Kidney (tissue), 14 donors: ENCODE results near the gene WDR91. TPM values are rescaled to one million over a fixed set of nuclear protein-coding genes. Genes with fewer than 3 reads are reported as not detected.
A peak's percentile ranks its signal among the peaks of the same experiment; 100 is the strongest.

Experiments used
- DNase-seq, 5 donors: peaks; one replicate each; pipeline ENCODE4 v3.0.0-alpha.2; 2013 to 2020
- FAIRE-seq: peaks from 2 replicates; lab custom pipeline; 2012; peaks lifted over from hg19 to GRCh38; lab: Jason Lieb, UNC
- H3K27ac ChIP-seq, 2 donors: one replicate each; pipeline ENCODE4 v1.7.0; 2013; ENCODE audit warnings: low read depth in 2 of 2, low read length in 2 of 2, inconsistent platforms in 1 of 2
- H3K27me3 ChIP-seq: one replicate; pipeline ENCODE4 v1.7.1; 2013; ENCODE audit warnings: low read length, inconsistent platforms; ENCODE audit not compliant: control insufficient read depth, insufficient read depth
- H3K36me3 ChIP-seq, 3 donors: one replicate each; pipeline versions ENCODE4 v1.7.0 to v1.7.1; 2013; ENCODE audit warnings: low read length in 3 of 3, control low read depth in 1 of 3, inconsistent platforms in 1 of 3; ENCODE audit not compliant: insufficient read depth in 3 of 3, control insufficient read depth in 2 of 3
- H3K4me1 ChIP-seq, 3 donors: one replicate each; pipeline versions ENCODE4 v1.7.0 to v1.7.1; 2013; ENCODE audit warnings: low read length in 3 of 3, inconsistent platforms in 1 of 3, low read depth in 1 of 3; ENCODE audit not compliant: control insufficient read depth in 2 of 3, insufficient read depth in 2 of 3
- H3K4me3 ChIP-seq, 3 donors: one replicate each; pipeline versions ENCODE4 v1.7.0 to v1.8.1; 2013; ENCODE audit warnings: low read length in 3 of 3, control low read depth in 1 of 3, inconsistent platforms in 1 of 3
- H3K9ac ChIP-seq, 3 donors: one replicate each; pipeline versions ENCODE4 v1.7.0 to v1.7.1; 2013; ENCODE audit warnings: low read length in 3 of 3, control low read depth in 1 of 3, inconsistent platforms in 1 of 3
- H3K9me3 ChIP-seq, 3 donors: one replicate each; pipeline versions ENCODE4 v1.7.0 to v1.7.1; 2013; ENCODE audit warnings: low read length in 3 of 3, control low read depth in 1 of 3, inconsistent platforms in 1 of 3; ENCODE audit not compliant: control insufficient read depth in 2 of 3, insufficient read depth in 1 of 3
- intact Hi-C: fragments of 100-400 bp; cut with DNase I; formaldehyde crosslinking; loops from one replicate; pipeline ENCODE4 v1.11.1; 2022
- polyA plus RNA-seq: library from polyadenylated mRNA; stranded (reverse); fragments of 350-450 nt; fragmentation: Illumina TruSeq; extraction: RNeasy Lipid Tissue Mini Kit (QIAGEN cat#74804); gene quantifications from one replicate; pipeline ENCODE4 v1.2.3, GENCODE V29; 2014; ENCODE audit warnings: low read depth, low replicate concordance; ENCODE audit not compliant: insufficient read depth
- total RNA-seq: library from RNA; stranded (reverse); fragmentation: NEBNext Ultra II Directional; extraction: Animal tissue kit (Norgen Biotek cat#: 25700); gene quantifications from one replicate; pipeline ENCODE4 v1.2.1, GENCODE V29; 2021
- TF ChIP-seq, protein P1 (sequence below): IDR thresholded peaks from 3 replicates; pipeline ENCODE4 v1.5.1; 2012; ENCODE audit warnings: mild to moderate bottlenecking, moderate library complexity, borderline replicate concordance; ENCODE audit not compliant: insufficient read depth; ENCODE audit errors: extremely low read depth
- donor health status: control.
- donor health status: control.
- donor health status: control.
- donor health status: control.
- donor health status: control.
- donor health status: DM: yes; HTN: yes; CAD: no.
- donor health status: Normal renal cell carcinoma (clear cell type).

Gene WDR91
- total and polyA plus RNA-seq, 2 donors from 2014 or later: 27.8 to 73.9 TPM

DNA sequence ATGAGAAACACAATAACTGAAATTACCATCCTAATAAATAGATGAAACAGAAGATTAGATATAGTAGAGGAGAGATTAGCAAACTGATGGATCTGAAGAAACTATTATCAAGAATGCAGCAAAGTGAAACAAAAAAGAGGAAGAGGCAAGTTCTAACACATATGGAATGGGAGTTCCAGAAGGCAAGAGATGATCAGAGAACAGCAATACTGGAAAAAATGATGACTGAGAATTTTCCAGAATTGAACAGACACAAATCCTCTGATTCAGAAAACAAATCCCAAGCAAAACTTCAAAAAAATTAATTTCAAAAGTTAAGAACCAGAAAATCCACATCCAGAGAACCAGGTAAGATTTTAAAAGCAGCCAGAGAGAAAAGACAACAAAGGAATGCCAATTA is 20.6 kb downstream of the WDR91 start:
- no peak for FAIRE-seq
- intact Hi-C loops: no loop called here
- no peak for DNase-seq
- Histone ChIP-seq H3K36me3 (peaks cover 8 to 85% (median 51%) of the 10 kb centered on the region in 3 donors), H3K27ac (no peak overlapping the region), H3K4me1 (no peaks in the 10 kb centered on the region), H3K27me3 (no peaks in the 10 kb centered on the region), H3K9ac (no peak overlapping the region), H3K9me3 (no peaks in the 10 kb centered on the region), H3K4me3 (no peak overlapping the region)
- TF ChIP-seq, protein P1, sequence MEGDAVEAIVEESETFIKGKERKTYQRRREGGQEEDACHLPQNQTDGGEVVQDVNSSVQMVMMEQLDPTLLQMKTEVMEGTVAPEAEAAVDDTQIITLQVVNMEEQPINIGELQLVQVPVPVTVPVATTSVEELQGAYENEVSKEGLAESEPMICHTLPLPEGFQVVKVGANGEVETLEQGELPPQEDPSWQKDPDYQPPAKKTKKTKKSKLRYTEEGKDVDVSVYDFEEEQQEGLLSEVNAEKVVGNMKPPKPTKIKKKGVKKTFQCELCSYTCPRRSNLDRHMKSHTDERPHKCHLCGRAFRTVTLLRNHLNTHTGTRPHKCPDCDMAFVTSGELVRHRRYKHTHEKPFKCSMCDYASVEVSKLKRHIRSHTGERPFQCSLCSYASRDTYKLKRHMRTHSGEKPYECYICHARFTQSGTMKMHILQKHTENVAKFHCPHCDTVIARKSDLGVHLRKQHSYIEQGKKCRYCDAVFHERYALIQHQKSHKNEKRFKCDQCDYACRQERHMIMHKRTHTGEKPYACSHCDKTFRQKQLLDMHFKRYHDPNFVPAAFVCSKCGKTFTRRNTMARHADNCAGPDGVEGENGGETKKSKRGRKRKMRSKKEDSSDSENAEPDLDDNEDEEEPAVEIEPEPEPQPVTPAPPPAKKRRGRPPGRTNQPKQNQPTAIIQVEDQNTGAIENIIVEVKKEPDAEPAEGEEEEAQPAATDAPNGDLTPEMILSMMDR: no peak

DNA sequence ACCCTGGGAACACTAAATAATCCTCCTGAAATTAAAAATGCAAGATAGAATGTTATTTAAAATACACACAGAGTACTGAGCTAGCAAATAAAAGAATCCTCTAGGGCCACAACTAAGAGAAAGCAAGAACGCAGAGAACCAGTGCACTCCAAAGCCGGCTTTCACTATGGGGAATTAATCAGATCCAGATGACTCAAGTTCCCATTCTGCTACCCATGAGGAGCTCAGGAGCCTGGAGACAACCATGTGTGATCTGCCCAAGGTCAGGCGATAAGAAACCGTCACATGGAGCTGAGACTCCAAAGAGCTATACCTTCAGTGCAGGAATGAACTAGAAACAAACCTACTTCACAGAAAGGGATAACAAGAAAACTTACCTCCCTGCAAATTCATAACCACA is 21.4 kb downstream of the WDR91 start:
- FAIRE-seq (no peak), DNase-seq (no peak)
- TF ChIP-seq, protein P1: no peak
- H3K4me1 ChIP-seq: no peaks in the 10 kb centered on the region
- H3K4me3 ChIP-seq: no peak overlapping the region
- no peak overlapping the region for H3K9ac ChIP-seq
- peaks cover 7 to 86% (median 56%) of the 10 kb centered on the region in 3 donors for H3K36me3 ChIP-seq
- intact Hi-C loops: no loop called here
- H3K27ac ChIP-seq: no peak overlapping the region
- no peaks in the 10 kb centered on the region for H3K9me3 ChIP-seq
- no peaks in the 10 kb centered on the region for H3K27me3 ChIP-seq

DNA sequence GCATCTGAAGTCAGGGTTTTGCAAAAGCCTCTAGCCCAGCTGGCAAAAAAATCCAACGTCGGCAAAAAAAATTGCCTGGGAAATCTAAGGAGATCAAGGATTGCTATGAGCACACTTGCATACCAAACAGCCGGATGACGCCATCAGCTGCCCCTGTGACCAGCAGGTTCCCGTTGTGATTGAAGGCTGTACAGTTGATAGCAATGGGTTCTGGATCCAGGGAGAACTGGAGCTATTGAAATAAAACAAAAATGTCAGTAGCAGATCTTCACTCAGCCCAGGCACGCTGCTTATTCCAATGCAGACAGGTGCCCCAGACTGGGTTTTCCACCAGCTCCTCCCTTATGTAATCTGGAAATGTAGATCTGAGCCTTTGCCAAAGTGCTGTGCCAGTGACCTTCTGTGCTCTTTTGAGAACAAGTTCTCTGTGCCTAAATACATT is 22.1 kb downstream of the WDR91 start:
- Histone ChIP-seq H3K9ac (peak overlapping the region in 1 of 3 donors; percentile 10), H3K4me1 (no peaks in the 10 kb centered on the region), H3K36me3 (peaks cover 6 to 86% (median 54%) of the 10 kb centered on the region in 3 donors), H3K27ac (no peak overlapping the region), H3K9me3 (no peaks in the 10 kb centered on the region), H3K27me3 (no peaks in the 10 kb centered on the region), H3K4me3 (no peak overlapping the region)
- FAIRE-seq (no peak), DNase-seq (peak in 1 of 5 donors; percentile 11)
- TF ChIP-seq, protein P1: no peak
- intact Hi-C loops: no loop called here

DNA sequence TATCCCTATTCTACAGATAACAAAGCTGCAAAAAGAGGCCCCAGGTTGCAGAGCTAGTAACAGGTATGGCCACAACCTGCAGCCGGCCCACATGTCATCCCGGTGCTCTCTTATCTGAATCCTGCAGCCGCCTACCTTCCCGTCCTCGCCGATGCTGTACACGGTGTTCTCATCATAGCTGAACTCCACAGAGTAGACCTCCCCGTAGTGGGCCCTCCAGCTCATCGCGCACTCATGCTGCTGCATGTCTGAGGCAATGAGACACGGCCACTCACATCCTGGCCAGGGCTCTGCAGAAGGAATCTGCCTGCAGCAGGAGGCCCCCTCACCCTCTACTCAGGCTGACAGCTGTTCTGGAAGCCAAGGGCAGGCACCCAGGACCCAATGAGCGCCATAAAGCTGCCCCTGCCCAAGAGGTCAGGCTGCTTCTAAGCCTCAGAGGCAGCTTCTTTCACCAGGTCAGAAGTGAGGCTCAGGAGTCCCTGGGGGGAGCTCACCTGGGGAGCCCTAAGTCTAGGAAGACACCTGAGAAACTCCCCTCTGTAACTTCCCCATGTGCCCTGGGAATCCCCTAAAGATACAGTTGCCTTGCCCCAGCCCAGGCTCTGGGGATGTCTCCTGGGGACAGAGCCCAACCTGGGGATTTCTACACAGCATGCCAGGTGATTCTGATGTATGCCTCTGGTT is 22.9 kb downstream of the WDR91 start:
- Histone ChIP-seq H3K9ac (no peak overlapping the region), H3K27ac (no peak overlapping the region), H3K36me3 (peaks cover 6 to 86% (median 52%) of the 10 kb centered on the region in 3 donors), H3K4me3 (no peak overlapping the region), H3K27me3 (no peaks in the 10 kb centered on the region), H3K4me1 (no peaks in the 10 kb centered on the region), H3K9me3 (no peaks in the 10 kb centered on the region)
- FAIRE-seq (no peak), DNase-seq (no peak)
- TF ChIP-seq, protein P1: no peak
- intact Hi-C loops: no loop called here
